PC-3 (cell line): ENCODE measurements around the gene GLI1. TPM values are rescaled to one million over a fixed set of nuclear protein-coding genes. Genes with fewer than 3 reads are reported as not detected.

Experiments used
- ATAC-seq: fragments of 200-7000 bp; cut with Tn5 transposase; 2 replicates; pipeline ENCODE4 v1.9.1; 2020; ENCODE audit warnings: mild to moderate bottlenecking, moderate library complexity
- BruUV-seq: library from RNA; stranded (reverse); fragments of 400-500 nt; replicated peaks from 2 replicates; lab custom pipeline; 2021; lab: Mats Ljungman, UMichigan
- CTCF ChIA-PET: fragments of 300-600 bp; sonication (Branson Sonifier 250); formaldehyde crosslinking; loops from one replicate; lab custom pipeline; 2022; ENCODE audit warnings: antibody characterized with exemption; lab: Charles Lee
- POLR2A ChIA-PET: fragments of 300-600 bp; sonication (Branson Sonifier 250); formaldehyde crosslinking; loops from one replicate; lab custom pipeline; 2022; ENCODE audit warnings: antibody characterized with exemption; ENCODE audit not compliant: unreplicated experiment; lab: Charles Lee
- DNase-seq: peaks from one replicate; pipeline ENCODE4 v3.0.0-alpha.2; 2015
- H2AFZ ChIP-seq: fragments of 300-600 bp; sonication (generic); 2 replicates; pipeline ENCODE4 v1.6.0; 2016; ENCODE audit warnings: antibody characterized with exemption, low read length
- H3F3A ChIP-seq: fragments of 300-600 bp; sonication (generic); one replicate; pipeline ENCODE4 v1.6.0; 2017; ENCODE audit warnings: antibody characterized with exemption, low read length, control low read depth, mild to moderate bottlenecking; ENCODE audit not compliant: unreplicated experiment
- H3K27ac ChIP-seq: fragments of 300-600 bp; sonication (generic); 2 replicates; pipeline ENCODE4 v1.5.1; 2016; ENCODE audit warnings: mild to moderate bottlenecking, low read length
- H3K27me3 ChIP-seq: fragments of 300-600 bp; sonication (generic); 2 replicates; pipeline ENCODE4 v1.6.1; 2016; ENCODE audit warnings: low read length, mixed read lengths
- H3K36me3 ChIP-seq: fragments of 300-600 bp; sonication (generic); 2 replicates; pipeline ENCODE4 v1.6.1; 2016; ENCODE audit warnings: low read depth, mixed run types, low read length, mixed read lengths
- H3K4me1 ChIP-seq: fragments of 300-600 bp; sonication (generic); 2 replicates; pipeline ENCODE4 v1.5.1; 2016; ENCODE audit warnings: low read length; ENCODE audit not compliant: insufficient read depth
- H3K4me2 ChIP-seq: fragments of 300-600 bp; sonication (generic); 2 replicates; pipeline ENCODE4 v1.6.0; 2016; ENCODE audit warnings: low read length
- H3K4me3 ChIP-seq: fragments of 300-600 bp; sonication (generic); 2 replicates; pipeline ENCODE4 v1.5.1; 2016; ENCODE audit warnings: mild to moderate bottlenecking, low read length, mixed read lengths
- H3K79me2 ChIP-seq: fragments of 300-600 bp; sonication (generic); 2 replicates; pipeline ENCODE4 v1.6.1; 2017; ENCODE audit warnings: low read length, mixed read lengths
- H3K9ac ChIP-seq: fragments of 300-600 bp; sonication (generic); 2 replicates; pipeline ENCODE4 v1.6.0; 2016; ENCODE audit warnings: mild to moderate bottlenecking, low read length
- H3K9me2 ChIP-seq: fragments of 300-600 bp; sonication (generic); replicated peaks from 2 replicates; pipeline ENCODE4 v1.6.1; 2016; ENCODE audit warnings: mixed run types, low read length, mixed read lengths
- H3K9me3 ChIP-seq: fragments of 300-600 bp; sonication (generic); 2 replicates; pipeline ENCODE4 v1.6.1; 2016; ENCODE audit warnings: low read length, mixed read lengths
- H4K20me1 ChIP-seq: fragments of 300-600 bp; sonication (generic); 2 replicates; pipeline ENCODE4 v1.6.1; 2016; ENCODE audit warnings: low read length, mixed read lengths
- EZH2 ChIP-seq: fragments of 300-600 bp; sonication (generic); IDR thresholded peaks from one replicate; pipeline ENCODE4 v1.6.1; 2017; ENCODE audit warnings: antibody characterized with exemption, mild to moderate bottlenecking, low read length; ENCODE audit not compliant: unreplicated experiment
- EZH2phosphoT487 ChIP-seq: fragments of 300-600 bp; sonication (generic); IDR thresholded peaks from 2 replicates; pipeline ENCODE4 v1.6.1; 2018; ENCODE audit warnings: mild to moderate bottlenecking, antibody characterized with exemption, low read length, borderline replicate concordance
- intact Hi-C: fragments of 100-400 bp; cut with micrococcal nuclease; formaldehyde crosslinking; loops from 2 replicates; pipeline ENCODE4 v1.9.0; 2023
- total RNA-seq: library from RNA; depleted of rRNA; stranded (reverse); fragments of >200 nt; gene quantifications from 2 replicates; pipeline ENCODE4 v1.2.3, GENCODE V29; 2014
- TF ChIP-seq, protein P1 (sequence below): fragments of 300-600 bp; sonication (generic); conservative IDR thresholded peaks from 2 replicates; pipeline ENCODE4 v1.5.1; 2017; ENCODE audit warnings: antibody characterized with exemption, low read depth, mild to moderate bottlenecking, low read length

Gene GLI1
- total RNA-seq, 1 experiment from 2014 or later, result 3.0 TPM

GRCh38 chr12:57415088-57415487 is 44.5 kb upstream of the GLI1 start:
- H3K4me1 ChIP-seq, result no peaks in the 10 kb centered on the region
- ChIA-PET CTCF (no interaction called here), POLR2A (no interaction called here)
- peaks cover 7% of the 10 kb centered on the region; the same call in 1 of the 2 replicates for H3K79me2 ChIP-seq
- no TSS peak for BruUV-seq
- no peaks in the 10 kb centered on the region for H3K27me3 ChIP-seq
- H3K9ac ChIP-seq, result no peak overlapping the region
- intact Hi-C loops, result no loop called here
- no peaks in the 10 kb centered on the region for H3K9me3 ChIP-seq
- H3K36me3 ChIP-seq, result no peaks in the 10 kb centered on the region
- H3K4me2 ChIP-seq, result no peak overlapping the region
- DNase-seq (no peak), ATAC-seq (no peak)
- no peak overlapping the region for H3K4me3 ChIP-seq
- no peaks in the 10 kb centered on the region for H3K9me2 ChIP-seq
- H4K20me1 ChIP-seq, result no peaks in the 10 kb centered on the region
- no peak overlapping the region for H2AFZ ChIP-seq
- no peaks in the 10 kb centered on the region for H3F3A ChIP-seq
- TF ChIP-seq EZH2phosphoT487 (no peak), EZH2 (no peak)
- TF ChIP-seq, protein P1, sequence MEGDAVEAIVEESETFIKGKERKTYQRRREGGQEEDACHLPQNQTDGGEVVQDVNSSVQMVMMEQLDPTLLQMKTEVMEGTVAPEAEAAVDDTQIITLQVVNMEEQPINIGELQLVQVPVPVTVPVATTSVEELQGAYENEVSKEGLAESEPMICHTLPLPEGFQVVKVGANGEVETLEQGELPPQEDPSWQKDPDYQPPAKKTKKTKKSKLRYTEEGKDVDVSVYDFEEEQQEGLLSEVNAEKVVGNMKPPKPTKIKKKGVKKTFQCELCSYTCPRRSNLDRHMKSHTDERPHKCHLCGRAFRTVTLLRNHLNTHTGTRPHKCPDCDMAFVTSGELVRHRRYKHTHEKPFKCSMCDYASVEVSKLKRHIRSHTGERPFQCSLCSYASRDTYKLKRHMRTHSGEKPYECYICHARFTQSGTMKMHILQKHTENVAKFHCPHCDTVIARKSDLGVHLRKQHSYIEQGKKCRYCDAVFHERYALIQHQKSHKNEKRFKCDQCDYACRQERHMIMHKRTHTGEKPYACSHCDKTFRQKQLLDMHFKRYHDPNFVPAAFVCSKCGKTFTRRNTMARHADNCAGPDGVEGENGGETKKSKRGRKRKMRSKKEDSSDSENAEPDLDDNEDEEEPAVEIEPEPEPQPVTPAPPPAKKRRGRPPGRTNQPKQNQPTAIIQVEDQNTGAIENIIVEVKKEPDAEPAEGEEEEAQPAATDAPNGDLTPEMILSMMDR, result no peak
- H3K27ac ChIP-seq, result no peak overlapping the region

GRCh38 chr12:57416039-57416996 is 43.3 kb upstream of the GLI1 start:
- H3K36me3 ChIP-seq, result no peaks in the 10 kb centered on the region
- H4K20me1 ChIP-seq, result no peaks in the 10 kb centered on the region
- H3K4me3 ChIP-seq, result no peak overlapping the region
- H3K4me1 ChIP-seq, result no peaks in the 10 kb centered on the region
- ATAC-seq (peak; percentile 38; the same call in 1 of the 2 replicates), DNase-seq (peak; percentile 31)
- intact Hi-C loops, result no loop called here
- H3F3A ChIP-seq, result no peaks in the 10 kb centered on the region
- TF ChIP-seq EZH2, result no peak
- TF ChIP-seq, protein P1, result no peak
- no peak for TF ChIP-seq EZH2phosphoT487
- CTCF ChIA-PET, result no interaction called here
- no TSS peak for BruUV-seq
- no peaks in the 10 kb centered on the region for H3K9me3 ChIP-seq
- H3K27me3 ChIP-seq, result no peaks in the 10 kb centered on the region
- no peak overlapping the region for H2AFZ ChIP-seq
- no peak overlapping the region for H3K27ac ChIP-seq
- H3K9me2 ChIP-seq, result no peaks in the 10 kb centered on the region
- H3K79me2 ChIP-seq, result peaks cover 7% of the 10 kb centered on the region; the same call in 1 of the 2 replicates
- POLR2A ChIA-PET, result no interaction called here
- no peak overlapping the region for H3K4me2 ChIP-seq
- H3K9ac ChIP-seq, result no peak overlapping the region

DNA sequence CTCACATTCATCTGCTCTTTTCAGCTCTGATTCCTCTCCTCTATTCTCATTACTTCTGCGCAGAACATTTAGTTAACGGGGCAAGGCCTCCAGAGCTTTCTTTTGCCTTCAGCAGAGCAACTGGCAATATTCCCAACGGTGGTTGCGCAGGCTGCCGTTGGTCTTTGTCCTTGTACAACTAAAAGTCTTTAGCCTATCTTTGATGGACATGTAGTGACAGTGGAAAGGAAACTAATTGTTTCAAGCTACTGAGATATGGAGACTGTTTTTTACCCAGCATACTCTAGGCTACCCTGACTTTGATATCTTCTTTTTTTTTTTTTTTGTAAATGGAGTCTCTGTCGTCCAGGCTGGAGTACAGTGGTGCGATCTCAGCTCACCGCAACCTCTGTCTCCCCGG is 41.3 kb upstream of the GLI1 start:
- Histone ChIP-seq H3K9me3 (no peaks in the 10 kb centered on the region), H3K4me1 (no peaks in the 10 kb centered on the region), H3F3A (no peaks in the 10 kb centered on the region), H3K27me3 (no peaks in the 10 kb centered on the region), H3K36me3 (no peaks in the 10 kb centered on the region), H2AFZ (no peak overlapping the region), H3K27ac (no peak overlapping the region), H3K4me3 (no peak overlapping the region), H3K9me2 (no peaks in the 10 kb centered on the region), H3K9ac (no peak overlapping the region), H4K20me1 (no peaks in the 10 kb centered on the region), H3K79me2 (peaks cover 7% of the 10 kb centered on the region; the same call in 1 of the 2 replicates), H3K4me2 (no peak overlapping the region)
- TF ChIP-seq EZH2phosphoT487 (no peak), EZH2 (no peak)
- TF ChIP-seq, protein P1, result no peak
- CTCF ChIA-PET, result interaction anchor here (0.5 kb wide), 1 partner anchor 34 kb away, joined by 3 read pairs; no protein-coding TSS in a partner anchor
- ATAC-seq (no peak), DNase-seq (no peak)
- POLR2A ChIA-PET, result no interaction called here
- intact Hi-C loops, result no loop called here
- no TSS peak for BruUV-seq
